ENCODE measurements around the gene ADAP1. TPM values are rescaled to one million over a fixed set of nuclear protein-coding genes. Genes with fewer than 3 reads are reported as not detected.

The ADAP1 gene
- total RNA-seq, 3 donors from 2014 or later = 7.5 to 15.5 (median 14.0) TPM

DNA sequence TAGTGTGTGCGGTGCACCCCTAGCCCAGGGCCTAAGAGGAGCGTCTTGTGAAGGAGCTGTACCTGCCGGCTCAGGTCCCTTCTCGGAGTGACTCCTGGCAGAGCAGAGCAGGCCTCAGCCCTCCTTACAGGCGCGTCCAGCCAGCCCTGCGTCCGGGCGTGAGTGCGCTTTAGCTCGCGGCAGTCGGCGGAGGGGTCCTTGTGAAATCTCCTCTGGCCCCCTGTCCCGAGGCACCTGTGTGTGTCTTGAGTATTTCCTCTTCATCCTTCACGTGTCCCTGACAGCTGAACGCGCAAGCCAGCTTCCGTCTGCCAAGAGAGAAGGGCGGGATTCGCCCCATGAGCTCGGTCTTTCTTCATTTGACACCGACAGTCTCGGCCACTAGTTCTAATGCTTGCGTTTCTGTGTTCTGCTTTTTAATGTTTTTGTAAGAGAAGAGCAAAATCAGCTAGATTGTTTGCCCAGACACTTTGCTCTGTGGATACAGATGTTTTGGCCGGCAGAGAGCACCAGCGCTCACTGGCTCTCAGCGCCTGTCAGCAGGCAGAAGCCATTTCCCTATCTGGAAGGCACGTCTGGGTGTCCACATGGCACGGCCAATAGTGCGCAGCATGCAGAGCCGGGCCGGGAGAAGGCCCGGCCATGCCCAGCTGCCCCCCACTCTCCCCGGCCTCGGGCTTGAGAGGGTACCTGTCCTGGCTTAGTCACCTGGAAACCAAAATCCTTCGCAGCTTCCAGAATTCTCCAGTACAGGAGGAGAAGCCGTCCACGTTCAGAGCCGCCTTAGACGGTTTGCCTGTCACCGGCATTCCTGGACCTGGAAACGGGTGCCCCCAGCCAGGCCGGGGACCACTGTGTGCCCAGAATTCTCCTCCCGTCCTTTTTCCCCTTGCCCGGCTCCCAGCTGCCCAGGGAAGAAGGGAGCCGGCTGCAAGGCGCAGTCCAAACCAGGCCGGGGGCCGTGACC, 71.1 kb downstream of the ADAP1 start:
- Histone ChIP-seq H3K27ac (no peak overlapping the region), H3K27me3 (no peaks in the 10 kb centered on the region), H3K4me1 (peaks cover 0 to 11% of the 10 kb centered on the region in 2 donors), H3K4me3 (no peak overlapping the region), H3K9me3 (no peaks in the 10 kb centered on the region), H3K36me3 (no peaks in the 10 kb centered on the region)
- DNase-seq (ENCODE audit: low spot score in 2 of 2) = no peak
- intact Hi-C loops (cut with DNase I; ENCODE audit: low total_unique reads) = no loop called here
- TF ChIP-seq POLR2A (IDR thresholded peaks at IDR 0.05) = no peak
- no peak for TF ChIP-seq POLR2AphosphoS5 (IDR thresholded peaks at IDR 0.05)
- TF ChIP-seq, protein P1, sequence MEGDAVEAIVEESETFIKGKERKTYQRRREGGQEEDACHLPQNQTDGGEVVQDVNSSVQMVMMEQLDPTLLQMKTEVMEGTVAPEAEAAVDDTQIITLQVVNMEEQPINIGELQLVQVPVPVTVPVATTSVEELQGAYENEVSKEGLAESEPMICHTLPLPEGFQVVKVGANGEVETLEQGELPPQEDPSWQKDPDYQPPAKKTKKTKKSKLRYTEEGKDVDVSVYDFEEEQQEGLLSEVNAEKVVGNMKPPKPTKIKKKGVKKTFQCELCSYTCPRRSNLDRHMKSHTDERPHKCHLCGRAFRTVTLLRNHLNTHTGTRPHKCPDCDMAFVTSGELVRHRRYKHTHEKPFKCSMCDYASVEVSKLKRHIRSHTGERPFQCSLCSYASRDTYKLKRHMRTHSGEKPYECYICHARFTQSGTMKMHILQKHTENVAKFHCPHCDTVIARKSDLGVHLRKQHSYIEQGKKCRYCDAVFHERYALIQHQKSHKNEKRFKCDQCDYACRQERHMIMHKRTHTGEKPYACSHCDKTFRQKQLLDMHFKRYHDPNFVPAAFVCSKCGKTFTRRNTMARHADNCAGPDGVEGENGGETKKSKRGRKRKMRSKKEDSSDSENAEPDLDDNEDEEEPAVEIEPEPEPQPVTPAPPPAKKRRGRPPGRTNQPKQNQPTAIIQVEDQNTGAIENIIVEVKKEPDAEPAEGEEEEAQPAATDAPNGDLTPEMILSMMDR (IDR thresholded peaks at IDR 0.05) = no peak

DNA sequence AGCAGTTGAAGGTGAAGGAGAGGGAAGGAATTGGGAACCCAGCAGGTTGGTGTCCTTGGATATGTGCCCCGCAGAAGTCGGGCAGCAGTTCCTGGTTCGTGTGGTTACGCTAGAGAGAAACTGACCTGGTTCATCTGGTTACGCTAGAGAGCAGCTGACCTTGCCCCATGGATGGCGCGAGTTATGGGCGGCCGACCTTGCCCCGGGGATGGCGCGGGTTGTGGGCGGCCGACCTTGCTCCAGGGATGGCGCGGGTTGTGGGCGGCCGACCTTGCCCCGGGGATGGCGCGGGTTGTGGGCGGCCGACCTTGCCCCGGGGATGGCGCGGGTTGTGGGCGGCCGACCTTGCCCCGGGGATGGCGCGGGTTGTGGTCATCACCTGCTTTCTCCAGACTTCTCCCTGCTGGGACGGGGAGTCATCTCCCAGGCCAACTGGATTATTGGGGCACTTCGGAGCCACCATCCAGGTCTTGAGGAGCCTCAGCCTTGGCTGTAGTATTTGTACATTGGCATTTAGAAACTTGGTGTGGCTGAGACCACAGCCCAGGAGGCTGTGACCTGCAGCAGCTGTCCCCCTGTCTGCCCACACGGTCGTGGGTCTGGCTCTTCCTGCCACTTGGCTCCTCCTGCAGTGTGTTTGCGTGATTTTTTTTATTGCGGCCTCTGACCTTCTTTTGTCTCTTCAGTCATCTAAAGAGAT, 72.0 kb downstream of the ADAP1 start:
- no peak overlapping the region for H3K27ac ChIP-seq
- H3K4me1 ChIP-seq = peaks cover 0 to 11% of the 10 kb centered on the region in 2 donors
- DNase-seq (ENCODE audit: low spot score in 2 of 2) = no peak
- no peaks in the 10 kb centered on the region for H3K27me3 ChIP-seq
- H3K4me3 ChIP-seq = no peak overlapping the region
- no peaks in the 10 kb centered on the region for H3K9me3 ChIP-seq
- intact Hi-C loops (cut with DNase I; ENCODE audit: low total_unique reads) = no loop called here
- H3K36me3 ChIP-seq = no peaks in the 10 kb centered on the region
- TF ChIP-seq POLR2A (IDR thresholded peaks at IDR 0.05) (no peak), POLR2AphosphoS5 (IDR thresholded peaks at IDR 0.05) (no peak)
- TF ChIP-seq, protein P1 (IDR thresholded peaks at IDR 0.05) = no peak

DNA sequence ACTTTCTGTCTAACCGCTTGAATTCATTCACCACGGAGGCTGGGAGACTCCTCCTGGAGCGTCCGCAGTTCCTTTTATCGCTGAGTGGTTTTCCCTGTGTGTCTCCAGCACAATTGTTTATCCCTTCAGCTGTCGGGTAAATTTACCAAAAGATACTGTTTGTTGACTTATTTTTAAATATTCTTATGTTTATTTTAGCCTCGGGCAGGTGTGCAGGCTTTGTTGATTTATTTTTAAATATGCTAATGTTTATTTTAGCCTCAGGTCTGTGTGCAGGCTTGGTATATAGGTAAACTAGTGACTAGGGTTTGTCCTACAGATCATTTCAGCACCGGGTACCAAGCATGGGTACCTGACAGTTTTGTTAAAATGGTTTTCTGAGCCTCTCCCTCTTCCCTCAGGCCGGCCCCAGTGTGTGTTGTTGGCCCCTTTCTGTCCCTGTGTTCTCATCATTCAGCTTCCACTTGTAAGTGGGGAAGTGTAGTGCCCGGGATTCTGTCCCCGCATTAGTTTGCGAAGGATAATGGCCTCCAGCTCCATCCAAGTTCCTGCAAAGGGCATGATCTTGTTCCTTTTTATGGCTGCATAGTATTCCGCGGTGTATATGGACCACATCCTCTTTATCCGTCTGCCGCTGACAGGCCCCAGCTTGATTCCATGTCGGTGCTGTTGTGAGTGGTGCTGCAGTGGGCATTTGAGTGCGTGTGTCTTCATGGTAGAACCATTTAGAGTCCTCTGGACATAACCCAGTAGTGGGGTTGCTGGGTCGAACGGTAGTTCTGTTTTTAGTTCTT, 72.8 kb downstream of the ADAP1 start:
- Histone ChIP-seq H3K9me3 (no peaks in the 10 kb centered on the region), H3K4me3 (no peak overlapping the region), H3K27ac (no peak overlapping the region), H3K4me1 (peaks cover 0 to 11% of the 10 kb centered on the region in 2 donors), H3K27me3 (no peaks in the 10 kb centered on the region), H3K36me3 (no peaks in the 10 kb centered on the region)
- DNase-seq (ENCODE audit: low spot score in 2 of 2) = no peak
- intact Hi-C loops (cut with DNase I; ENCODE audit: low total_unique reads) = no loop called here
- no peak for TF ChIP-seq POLR2AphosphoS5 (IDR thresholded peaks at IDR 0.05)
- TF ChIP-seq POLR2A (IDR thresholded peaks at IDR 0.05) = no peak
- TF ChIP-seq, protein P1 (IDR thresholded peaks at IDR 0.05) = no peak

DNA sequence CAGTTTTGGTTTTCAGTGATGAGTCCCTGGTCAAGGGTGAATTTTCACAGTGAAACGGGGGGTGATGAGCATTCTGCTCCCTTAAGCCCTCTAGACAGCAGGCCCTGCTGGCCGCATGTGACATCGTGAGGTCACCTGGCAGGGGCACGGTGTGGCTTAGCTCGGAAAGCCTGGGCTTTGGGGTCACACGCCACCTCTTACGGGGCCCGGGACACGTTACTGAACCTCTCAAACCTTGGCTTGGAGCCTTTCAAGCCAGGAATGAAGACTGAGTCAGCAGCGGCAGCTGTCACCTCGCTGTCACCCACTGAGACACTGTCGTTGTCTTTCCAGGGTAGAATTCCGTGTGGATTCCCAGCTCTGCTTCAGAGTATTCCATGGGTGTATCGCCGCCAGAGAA, 74.0 kb downstream of the ADAP1 start:
- Histone ChIP-seq H3K4me1 (peaks cover 0 to 13% of the 10 kb centered on the region in 2 donors), H3K36me3 (no peaks in the 10 kb centered on the region), H3K27me3 (no peaks in the 10 kb centered on the region), H3K27ac (no peak overlapping the region), H3K4me3 (no peak overlapping the region), H3K9me3 (no peaks in the 10 kb centered on the region)
- TF ChIP-seq POLR2A (IDR thresholded peaks at IDR 0.05) (no peak), POLR2AphosphoS5 (IDR thresholded peaks at IDR 0.05) (no peak)
- TF ChIP-seq, protein P1 (IDR thresholded peaks at IDR 0.05) = no peak
- intact Hi-C loops (cut with DNase I; ENCODE audit: low total_unique reads) = no loop called here
- no peak for DNase-seq (ENCODE audit: low spot score in 2 of 2)
